Measurements from ENCODE around the gene CPEB1.
A peak's percentile ranks its signal among the peaks of the same experiment; 100 is the strongest.

Gene CPEB1

GRCh38 chr15:82539691-82540054, 107.5 kb downstream of the CPEB1 start:
- Histone ChIP-seq H3K27ac (ENCODE audit: extremely low read depth, low read depth, low read length) (peak overlapping the region; percentile 98), H3K4me3 (ENCODE audit: low read depth, low read length) (peak overlapping the region; percentile 78), H3K4me1 (ENCODE audit: control insufficient read depth, insufficient read depth, low read length) (peaks cover 6% of the 10 kb centered on the region), H3K9me3 (ENCODE audit: control insufficient read depth, insufficient read depth, low read depth, low read length) (no peaks in the 10 kb centered on the region), H3K36me3 (ENCODE audit: control insufficient read depth in 2 of 2, insufficient read depth in 1 of 2, low read length in 2 of 2) (peaks cover 32 to 48% of the 10 kb centered on the region in 2 experiments)
- ChIA-PET POLR2A (interaction anchor here (0.5 to 2.8 kb wide), 14 partner anchors 9 to 485 kb away, joined by 3 to 36 read pairs (median 6); partner anchors contain the start of genes CPEB1 and RAMAC), CTCF (interaction anchor here (0.6 to 3.9 kb wide), 14 partner anchors 9 to 1537 kb away, joined by 3 to 42 read pairs (median 4); no protein-coding TSS in a partner anchor)
- TF ChIP-seq, protein P1, sequence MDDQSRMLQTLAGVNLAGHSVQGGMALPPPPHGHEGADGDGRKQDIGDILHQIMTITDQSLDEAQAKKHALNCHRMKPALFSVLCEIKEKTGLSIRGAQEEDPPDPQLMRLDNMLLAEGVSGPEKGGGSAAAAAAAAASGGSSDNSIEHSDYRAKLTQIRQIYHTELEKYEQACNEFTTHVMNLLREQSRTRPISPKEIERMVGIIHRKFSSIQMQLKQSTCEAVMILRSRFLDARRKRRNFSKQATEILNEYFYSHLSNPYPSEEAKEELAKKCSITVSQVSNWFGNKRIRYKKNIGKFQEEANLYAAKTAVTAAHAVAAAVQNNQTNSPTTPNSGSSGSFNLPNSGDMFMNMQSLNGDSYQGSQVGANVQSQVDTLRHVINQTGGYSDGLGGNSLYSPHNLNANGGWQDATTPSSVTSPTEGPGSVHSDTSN (CRISPR knock-in tag; IDR thresholded peaks at IDR 0.05) = no peak
- TF ChIP-seq TRIM28 (IDR thresholded peaks at IDR 0.05; ENCODE audit: borderline replicate concordance, low read length) = peak; percentile 2; the same call in 1 of the 2 replicates

GRCh38 chr15:82538961-82539690, 108.0 kb downstream of the CPEB1 start:
- Histone ChIP-seq H3K27ac (ENCODE audit: extremely low read depth, low read depth, low read length) (peak overlapping the region; percentile 98), H3K4me1 (ENCODE audit: control insufficient read depth, insufficient read depth, low read length) (peaks cover 6% of the 10 kb centered on the region), H3K36me3 (ENCODE audit: control insufficient read depth in 2 of 2, insufficient read depth in 1 of 2, low read length in 2 of 2) (peaks cover 37 to 53% of the 10 kb centered on the region in 2 experiments), H3K9me3 (ENCODE audit: control insufficient read depth, insufficient read depth, low read depth, low read length) (no peaks in the 10 kb centered on the region), H3K4me3 (ENCODE audit: low read depth, low read length) (peak overlapping the region; percentile 78)
- CTCF ChIA-PET = interaction anchor here (0.6 to 3.9 kb wide), 7 partner anchors 8 to 269 kb away, joined by 3 to 42 read pairs (median 4); no protein-coding TSS in a partner anchor
- TF ChIP-seq ZSCAN30 (tag by site-specific recombination; IDR thresholded peaks at IDR 0.05) = no peak
- no peak for TF ChIP-seq ZNF561 (tag by site-specific recombination; IDR thresholded peaks at IDR 0.05; ENCODE audit: borderline replicate concordance)
- TF ChIP-seq KLF10 (tag by site-specific recombination; IDR thresholded peaks at IDR 0.05) = no peak
- TF ChIP-seq, protein P2, sequence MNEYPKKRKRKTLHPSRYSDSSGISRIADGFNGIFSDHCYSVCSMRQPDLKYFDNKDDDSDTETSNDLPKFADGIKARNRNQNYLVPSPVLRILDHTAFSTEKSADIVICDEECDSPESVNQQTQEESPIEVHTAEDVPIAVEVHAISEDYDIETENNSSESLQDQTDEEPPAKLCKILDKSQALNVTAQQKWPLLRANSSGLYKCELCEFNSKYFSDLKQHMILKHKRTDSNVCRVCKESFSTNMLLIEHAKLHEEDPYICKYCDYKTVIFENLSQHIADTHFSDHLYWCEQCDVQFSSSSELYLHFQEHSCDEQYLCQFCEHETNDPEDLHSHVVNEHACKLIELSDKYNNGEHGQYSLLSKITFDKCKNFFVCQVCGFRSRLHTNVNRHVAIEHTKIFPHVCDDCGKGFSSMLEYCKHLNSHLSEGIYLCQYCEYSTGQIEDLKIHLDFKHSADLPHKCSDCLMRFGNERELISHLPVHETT (tag by site-specific recombination; IDR thresholded peaks at IDR 0.05) = no peak
- TF ChIP-seq, protein P3, sequence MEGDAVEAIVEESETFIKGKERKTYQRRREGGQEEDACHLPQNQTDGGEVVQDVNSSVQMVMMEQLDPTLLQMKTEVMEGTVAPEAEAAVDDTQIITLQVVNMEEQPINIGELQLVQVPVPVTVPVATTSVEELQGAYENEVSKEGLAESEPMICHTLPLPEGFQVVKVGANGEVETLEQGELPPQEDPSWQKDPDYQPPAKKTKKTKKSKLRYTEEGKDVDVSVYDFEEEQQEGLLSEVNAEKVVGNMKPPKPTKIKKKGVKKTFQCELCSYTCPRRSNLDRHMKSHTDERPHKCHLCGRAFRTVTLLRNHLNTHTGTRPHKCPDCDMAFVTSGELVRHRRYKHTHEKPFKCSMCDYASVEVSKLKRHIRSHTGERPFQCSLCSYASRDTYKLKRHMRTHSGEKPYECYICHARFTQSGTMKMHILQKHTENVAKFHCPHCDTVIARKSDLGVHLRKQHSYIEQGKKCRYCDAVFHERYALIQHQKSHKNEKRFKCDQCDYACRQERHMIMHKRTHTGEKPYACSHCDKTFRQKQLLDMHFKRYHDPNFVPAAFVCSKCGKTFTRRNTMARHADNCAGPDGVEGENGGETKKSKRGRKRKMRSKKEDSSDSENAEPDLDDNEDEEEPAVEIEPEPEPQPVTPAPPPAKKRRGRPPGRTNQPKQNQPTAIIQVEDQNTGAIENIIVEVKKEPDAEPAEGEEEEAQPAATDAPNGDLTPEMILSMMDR (tag by site-specific recombination; IDR thresholded peaks at IDR 0.05) = peak; percentile 15; the same call in 1 of the 2 replicates
- TF ChIP-seq ZNF341 (tag by site-specific recombination; IDR thresholded peaks at IDR 0.05; ENCODE audit: low read depth) = no peak
- TF ChIP-seq ZNF76 (tag by site-specific recombination; IDR thresholded peaks at IDR 0.05; ENCODE audit: borderline replicate concordance, low read depth) = no peak
- TF ChIP-seq KLF16 (tag by site-specific recombination; IDR thresholded peaks at IDR 0.05) = peak; percentile 53; the same call in 1 of the 2 replicates
- POLR2A ChIA-PET = interaction anchor here (0.5 to 2.8 kb wide), 7 partner anchors 8 to 472 kb away, joined by 3 to 36 read pairs (median 6); partner anchors contain the start of gene RAMAC

DNA sequence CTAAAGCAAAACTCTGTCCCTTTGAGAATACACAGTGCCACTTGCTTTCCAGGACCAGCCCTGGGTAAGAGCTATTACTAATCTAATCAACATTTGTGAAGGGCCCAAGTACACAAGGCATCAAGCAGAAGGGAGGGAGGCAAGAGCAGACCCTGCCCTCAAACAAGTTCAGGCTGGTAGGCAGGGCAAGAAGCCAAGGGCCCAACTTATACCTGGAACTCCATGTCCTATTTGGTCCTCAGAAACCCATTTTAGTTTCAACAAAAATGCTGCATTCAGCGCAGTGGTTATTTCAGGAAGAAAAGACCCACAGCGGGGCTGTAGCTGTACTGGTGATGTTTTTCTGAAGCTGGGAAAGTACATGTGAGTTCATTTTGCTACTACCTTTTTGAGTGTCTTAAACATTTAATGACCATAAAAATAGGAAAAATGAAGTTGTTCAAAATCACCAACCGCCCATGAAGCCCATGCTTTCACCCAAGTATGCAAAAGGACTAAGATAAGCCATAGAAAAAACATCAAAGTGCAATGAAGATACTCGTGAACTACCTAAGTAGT, 109.7 kb downstream of the CPEB1 start:
- H3K4me3 ChIP-seq (ENCODE audit: low read depth, low read length) = no peak overlapping the region

More for the DNA sequence above, 109.7 kb downstream of the CPEB1 start:
- ChIA-PET POLR2A (no interaction called here), CTCF (interaction anchor here (1.1 kb wide), 1 partner anchor 9 kb away, joined by 3 read pairs; no protein-coding TSS in a partner anchor)
- Histone ChIP-seq H3K27ac (ENCODE audit: extremely low read depth, low read depth, low read length) (peak overlapping the region; percentile 27), H3K36me3 (ENCODE audit: control insufficient read depth in 2 of 2, insufficient read depth in 1 of 2, low read length in 2 of 2) (peaks cover 38 to 70% of the 10 kb centered on the region in 2 experiments), H3K9me3 (ENCODE audit: control insufficient read depth, insufficient read depth, low read depth, low read length) (no peaks in the 10 kb centered on the region), H3K4me1 (ENCODE audit: control insufficient read depth, insufficient read depth, low read length) (peaks cover 6% of the 10 kb centered on the region)
- TF ChIP-seq ZNF837 (tag by site-specific recombination; IDR thresholded peaks at IDR 0.05) (no peak), SCRT2 (tag by site-specific recombination; IDR thresholded peaks at IDR 0.05) (no peak), HOXD13 (CRISPR knock-in tag; IDR thresholded peaks at IDR 0.05; ENCODE audit: borderline replicate concordance) (no peak), ZNF148 (tag by site-specific recombination; IDR thresholded peaks at IDR 0.05; ENCODE audit: borderline replicate concordance) (no peak), ZNF473 (tag by site-specific recombination; IDR thresholded peaks at IDR 0.05) (no peak), ZNF560 (tag by site-specific recombination; IDR thresholded peaks at IDR 0.05; ENCODE audit: borderline replicate concordance) (no peak), ZNF426 (tag by site-specific recombination; IDR thresholded peaks at IDR 0.05) (no peak), ZBTB7A (tag by site-specific recombination; IDR thresholded peaks at IDR 0.05; ENCODE audit: low read depth) (no peak), ZNF514 (tag by site-specific recombination; IDR thresholded peaks at IDR 0.05) (no peak), ZNF626 (tag by site-specific recombination; IDR thresholded peaks at IDR 0.05) (no peak), ZNF114 (tag by site-specific recombination; IDR thresholded peaks at IDR 0.05) (no peak), ZNF416 (tag by site-specific recombination; IDR thresholded peaks at IDR 0.05) (no peak)

Measured in HEK293 (cell line).